HG02571 (cell line): ENCODE results near the gene MYH11.
"Not testable (repeated sequence)": the region's sequence is repeated elsewhere in the genome, so short reads cannot be mapped to it uniquely, and the experiment has no call there.

Source experiments
- ATAC-seq: cut with Tn5 transposase; IDR thresholded peaks from one replicate; pipeline ENCODE4 v1.9.1; 2021; ENCODE audit warnings: mild to moderate bottlenecking, moderate library complexity; ENCODE audit not compliant: unreplicated experiment

The MYH11 gene

DNA sequence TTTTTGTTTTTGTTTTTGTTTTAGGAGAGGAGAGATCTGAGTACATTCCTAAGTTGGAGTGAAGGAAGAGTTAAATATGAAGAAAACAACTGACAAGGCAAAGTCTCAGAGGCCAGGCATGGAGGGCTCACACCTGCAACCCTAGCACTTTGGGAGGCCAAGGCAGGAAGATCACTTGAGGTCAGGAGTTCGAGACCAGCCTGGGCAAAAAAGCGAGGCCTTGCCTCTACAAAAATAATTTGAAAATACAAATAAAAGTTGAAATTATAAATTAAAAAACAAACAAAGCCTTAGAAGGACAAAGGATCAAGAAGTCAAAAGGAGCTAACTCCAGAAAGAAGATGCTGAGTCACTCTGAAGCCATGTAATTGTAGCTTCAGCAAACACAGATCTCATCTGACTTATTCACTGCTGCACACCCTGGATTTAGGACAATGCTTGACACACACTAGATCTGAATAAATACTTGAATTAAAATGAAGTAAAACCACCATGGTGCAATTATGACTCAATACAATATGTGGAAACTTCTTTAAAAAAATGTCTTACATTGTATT is 22.5 kb upstream of the MYH11 start:
- no peak for ATAC-seq

GRCh38 chr16:15876503-15876902 is 19.7 kb upstream of the MYH11 start:
- no peak for ATAC-seq

GRCh38 chr16:15874745-15875314 is 18.0 kb upstream of the MYH11 start:
- ATAC-seq = no peak

- no peak for ATAC-seq
Measured at GRCh38 chr16:15873737-15874136, 16.9 kb upstream of the MYH11 start.

GRCh38 chr16:15873301-15873700 is 16.5 kb upstream of the MYH11 start:
- ATAC-seq = no peak

DNA sequence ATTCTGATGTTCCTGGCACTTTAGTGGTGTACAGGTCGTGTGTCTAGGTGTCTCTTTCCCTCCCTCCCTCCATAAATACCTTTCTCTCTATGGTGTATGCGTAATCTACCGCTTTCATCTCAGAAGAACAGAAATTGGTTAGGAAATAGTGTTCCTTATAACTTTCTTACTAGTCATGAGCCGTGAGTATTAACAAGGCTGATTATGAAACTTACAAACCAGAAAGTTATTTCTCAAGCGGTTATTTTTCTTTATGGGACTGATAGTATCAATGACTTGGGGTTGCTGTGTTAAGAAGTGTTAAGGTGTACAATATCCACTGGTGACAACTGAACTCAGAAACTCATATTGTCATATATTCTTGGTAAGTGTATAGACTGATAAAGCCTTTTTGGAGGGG is 13.2 kb upstream of the MYH11 start:
- ATAC-seq = no peak

DNA sequence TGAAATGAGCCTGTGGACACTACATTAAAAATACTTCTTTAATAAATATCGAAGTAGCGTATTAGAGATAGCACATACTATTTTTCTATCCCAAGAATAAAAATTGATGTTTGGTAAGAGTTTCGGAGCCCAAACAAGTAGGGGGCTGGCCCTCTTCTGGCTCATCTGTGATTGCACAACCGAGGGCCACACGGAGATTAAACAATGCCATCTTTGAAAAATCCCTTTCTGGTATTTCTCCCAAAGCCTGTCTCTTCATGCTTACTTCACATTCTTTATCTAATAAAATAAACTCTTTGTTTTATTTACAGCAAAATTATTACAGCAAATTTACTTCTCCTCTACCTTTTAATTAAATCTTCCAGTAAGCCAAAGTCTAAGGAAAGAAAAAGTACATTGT is 9.6 kb upstream of the MYH11 start:
- ATAC-seq = no peak

DNA sequence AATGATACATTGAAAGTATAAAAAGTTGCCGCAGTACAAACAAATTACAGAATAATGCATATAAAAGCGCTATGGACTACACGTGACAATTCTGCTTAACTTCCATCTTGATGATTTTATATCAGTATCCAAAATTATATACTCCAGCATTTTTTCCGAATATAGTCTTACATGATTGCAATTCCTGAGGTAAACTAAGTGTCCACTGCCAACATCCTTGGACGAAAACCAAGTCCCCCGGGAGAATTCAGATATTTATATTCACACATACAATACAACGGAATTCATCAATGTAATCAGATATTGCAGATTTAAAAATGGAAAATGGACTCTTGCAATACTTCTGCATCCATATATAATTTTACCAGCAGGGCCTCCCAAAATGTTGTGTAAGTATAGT is 8.9 kb upstream of the MYH11 start:
- ATAC-seq = no peak

DNA sequence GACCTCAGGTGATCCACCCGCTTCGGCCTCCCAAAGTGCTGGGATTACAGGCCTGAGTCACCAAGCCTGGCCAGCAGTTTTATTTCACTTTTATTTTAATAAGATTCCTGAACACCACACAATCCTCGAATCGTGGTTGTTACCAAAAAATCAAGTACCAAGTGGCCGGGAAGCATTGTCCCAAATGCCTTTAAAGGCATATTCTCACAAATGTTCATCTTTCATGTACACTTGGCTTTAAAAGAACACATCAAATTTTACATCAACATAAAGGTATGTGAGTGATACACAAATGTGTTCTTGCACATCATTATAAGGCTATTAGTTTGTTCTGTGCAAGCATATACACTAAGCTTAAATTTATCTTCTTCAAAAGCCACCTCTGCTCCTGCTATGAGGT is 8.1 kb upstream of the MYH11 start:
- no peak for ATAC-seq

GRCh38 chr16:15861996-15862395 is 5.2 kb upstream of the MYH11 start:
- no peak for ATAC-seq

DNA sequence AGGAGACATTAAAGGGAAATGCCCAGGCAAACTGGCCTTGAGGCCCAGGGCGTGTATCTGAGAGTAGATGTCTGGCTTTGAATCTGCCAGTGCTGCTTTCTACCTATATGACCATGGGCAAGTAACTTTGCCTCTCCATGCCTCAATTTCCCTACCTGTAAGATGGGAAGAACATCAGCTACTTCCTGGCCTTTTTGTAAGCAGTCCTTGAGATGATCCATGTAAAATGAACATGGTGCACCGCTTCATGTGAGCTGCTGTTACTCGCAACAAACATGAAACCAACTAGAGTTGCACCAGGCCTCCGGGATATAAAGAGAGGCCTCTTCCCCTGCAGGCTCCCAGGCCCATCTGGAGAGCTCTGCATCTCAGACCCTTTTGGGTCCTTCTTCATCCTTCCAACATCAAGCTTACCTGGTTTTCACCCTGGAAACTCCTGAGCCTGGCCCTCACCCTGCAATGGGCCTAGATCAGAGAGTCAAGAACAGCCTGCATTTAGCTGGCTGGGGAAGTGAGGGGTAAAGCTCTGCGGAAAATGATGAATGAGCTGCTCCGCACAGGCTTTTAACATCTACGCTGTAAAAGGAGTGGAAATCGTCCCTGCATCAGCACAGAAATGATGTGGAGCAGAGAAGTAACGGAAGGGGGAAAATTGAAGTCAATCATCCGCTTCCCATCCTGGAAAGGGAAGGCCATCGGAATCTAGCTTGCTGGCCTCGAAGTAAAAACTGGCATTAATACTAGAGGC is 2.3 kb upstream of the MYH11 start:
- ATAC-seq = no peak

- no peak for ATAC-seq
Measured at GRCh38 chr16:15857724-15858560, 1.1 kb upstream of the MYH11 start.

DNA sequence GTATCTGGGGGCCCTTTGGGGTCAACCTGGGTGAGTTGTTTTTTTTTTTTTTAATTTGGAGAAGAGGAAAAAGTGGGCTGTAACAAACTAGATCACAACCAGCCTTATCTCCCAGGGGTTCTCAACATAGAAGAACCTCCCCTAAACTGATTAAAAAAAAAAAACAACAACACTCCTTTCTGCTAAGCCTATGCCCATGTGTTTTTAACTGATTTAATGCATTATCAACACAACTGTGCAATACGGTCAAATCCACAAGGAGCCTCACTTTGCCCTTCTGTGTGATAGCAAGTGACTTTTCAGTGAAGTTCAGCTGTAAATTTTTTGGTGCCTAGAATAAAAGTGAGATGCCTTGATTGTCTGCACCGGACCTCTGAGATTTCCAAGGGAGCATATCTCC is 646 bp downstream of the MYH11 start:
- no peak for ATAC-seq

DNA sequence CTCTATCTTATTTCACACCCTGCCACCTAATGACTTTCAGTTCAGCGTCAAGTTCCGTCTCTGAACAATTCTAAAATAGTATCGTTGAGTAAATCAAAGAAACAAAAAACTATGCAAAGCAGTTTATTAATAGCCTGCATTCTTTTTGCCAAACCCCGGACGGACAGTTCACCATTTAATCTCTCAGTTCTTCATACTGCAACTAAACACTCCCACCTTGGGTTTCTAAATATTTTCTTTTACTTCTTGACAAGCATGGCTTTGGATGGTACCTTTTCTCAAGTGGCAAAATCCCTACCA is 1.2 kb downstream of the MYH11 start:
- peak; percentile 58 for ATAC-seq

DNA sequence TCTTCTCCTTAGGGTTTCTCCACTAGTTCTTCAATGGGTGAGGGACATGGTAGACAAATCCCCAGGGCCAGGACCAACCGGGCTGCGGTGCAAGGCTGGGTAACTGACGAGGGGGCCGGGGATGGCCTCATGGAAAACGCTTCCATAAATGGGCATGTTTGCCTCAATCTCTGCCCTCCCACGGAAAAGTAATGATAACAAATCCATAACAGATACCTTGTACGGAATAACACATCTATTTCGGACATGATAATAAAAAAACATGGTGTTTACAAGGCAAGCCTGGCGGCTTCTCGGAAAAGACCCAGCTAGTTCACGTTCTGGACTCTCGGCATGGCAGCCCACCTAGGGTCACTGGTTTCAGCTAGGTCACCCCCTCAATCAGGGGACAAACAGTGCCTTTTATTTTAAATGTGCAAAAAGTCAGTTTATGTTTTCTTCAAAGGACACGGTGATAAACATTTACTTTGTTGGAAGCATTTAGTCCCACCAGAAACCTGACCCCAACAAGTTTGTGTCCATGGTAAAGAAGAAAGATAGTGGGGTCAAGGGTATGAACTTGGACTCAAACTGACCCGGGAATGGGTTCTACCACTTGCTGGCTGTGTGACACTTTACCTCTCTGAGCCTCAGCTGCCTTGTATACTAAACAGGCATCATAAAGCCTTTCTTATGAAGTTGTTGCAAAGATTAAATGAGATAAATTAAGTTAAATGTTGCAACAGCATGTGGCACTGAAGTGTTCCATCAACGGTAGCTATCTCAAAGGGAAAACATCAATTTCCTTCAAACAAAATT is 1.7 kb downstream of the MYH11 start:
- no peak for ATAC-seq

GRCh38 chr16:15854061-15854460 is 2.8 kb downstream of the MYH11 start:
- ATAC-seq = no peak

- no peak for ATAC-seq
Measured at GRCh38 chr16:15853021-15853420, 3.8 kb downstream of the MYH11 start.

- not testable (repeated sequence) for ATAC-seq
Measured at GRCh38 chr16:15850555-15850954, 6.3 kb downstream of the MYH11 start.

- no peak for ATAC-seq
Measured at GRCh38 chr16:15849209-15849981, 7.4 kb downstream of the MYH11 start.

GRCh38 chr16:15847611-15848175 is 9.1 kb downstream of the MYH11 start:
- no peak for ATAC-seq
